Spleen (tissue), 7 donors: ENCODE data around the gene CFAP221.

Experiments used
- CTCF ChIP-seq, 11 experiments: fragments of 200-600 bp in 7 of 11; fragments of 450-650 bp in 4 of 11; sonication (generic) in 4 of 11; IDR thresholded peaks in 8 of 11; conservative IDR thresholded peaks in 3 of 11; 1 replicate in 7 of 11; 2 replicates in 4 of 11; pipeline versions ENCODE4 v1.4.0 to v1.8.0; 2016 to 2021; ENCODE audit warnings: antibody characterized with exemption in 11 of 11, inconsistent platforms in 4 of 11, mild to moderate bottlenecking in 1 of 11
- POLR2AphosphoS5 ChIP-seq, 3 donors: sonication (generic); formaldehyde crosslinking; IDR thresholded peaks; one replicate each; pipeline ENCODE4 v1.5.1; 2017; ENCODE audit warnings: antibody characterized with exemption in 3 of 3
- donor health status: DM: no; HTN: no; CAD: no; lungs with moderate emphysema.
- donor health status: DM: no; HTN: no; CAD: no.
- donor health status: DM: no; HTN: no; CAD: no.

GRCh38 chr2:119699016-119699606 lies 154.9 kb downstream of the CFAP221 start:
- TF ChIP-seq CTCF (IDR thresholded peaks at IDR 0.05 in 8 of 11, conservative IDR thresholded peaks at IDR 0.05 in 3 of 11) = no peak
- no peak for TF ChIP-seq POLR2AphosphoS5 (IDR thresholded peaks at IDR 0.05)
